ENCODE data around the gene FBXW8.
"Not testable (repeated sequence)": the region's sequence is repeated elsewhere in the genome, so short reads cannot be mapped to it uniquely, and the experiment has no call there.

The FBXW8 gene

GRCh38 chr12:117053597-117054201, 142.9 kb downstream of the FBXW8 start:
- DNase-seq (ENCODE audit: low read depth), result no peak

GRCh38 chr12:117054279-117054678, 143.5 kb downstream of the FBXW8 start:
- no peak for DNase-seq (ENCODE audit: low read depth)

GRCh38 chr12:117057626-117058025, 146.9 kb downstream of the FBXW8 start:
- not testable (repeated sequence) for DNase-seq (ENCODE audit: low read depth)

- DNase-seq (ENCODE audit: low read depth), result no peak
Observed at GRCh38 chr12:117058442-117059072, 147.8 kb downstream of the FBXW8 start.

GRCh38 chr12:117059156-117059555, 148.4 kb downstream of the FBXW8 start:
- no peak for DNase-seq (ENCODE audit: low read depth)

- no peak for DNase-seq (ENCODE audit: low read depth)
Observed at GRCh38 chr12:117060246-117060928, 149.6 kb downstream of the FBXW8 start.

GRCh38 chr12:117060929-117061305, 150.2 kb downstream of the FBXW8 start:
- no peak for DNase-seq (ENCODE audit: low read depth)

- no peak for DNase-seq (ENCODE audit: low read depth)
Observed at GRCh38 chr12:117061555-117062079, 150.9 kb downstream of the FBXW8 start.

GRCh38 chr12:117063162-117063911, 152.6 kb downstream of the FBXW8 start:
- peak; percentile 3 for DNase-seq (ENCODE audit: low read depth)

GRCh38 chr12:117064049-117064448, 153.3 kb downstream of the FBXW8 start:
- DNase-seq (ENCODE audit: low read depth), result no peak

- DNase-seq (ENCODE audit: low read depth), result no peak
Observed at GRCh38 chr12:117064596-117064995, 153.8 kb downstream of the FBXW8 start.

- DNase-seq (ENCODE audit: low read depth), result no peak
Observed at GRCh38 chr12:117067016-117067415, 156.3 kb downstream of the FBXW8 start.

GRCh38 chr12:117067638-117068037, 156.9 kb downstream of the FBXW8 start:
- no peak for DNase-seq (ENCODE audit: low read depth)

- DNase-seq (ENCODE audit: low read depth), result no peak
Observed at GRCh38 chr12:117068492-117068891, 157.7 kb downstream of the FBXW8 start.

- DNase-seq (ENCODE audit: low read depth), result no peak
Observed at GRCh38 chr12:117069101-117069797, 158.5 kb downstream of the FBXW8 start.

GRCh38 chr12:117069926-117070900, 159.5 kb downstream of the FBXW8 start:
- no peak for DNase-seq (ENCODE audit: low read depth)

GRCh38 chr12:117071009-117071408, 160.3 kb downstream of the FBXW8 start:
- DNase-seq (ENCODE audit: low read depth), result no peak

- DNase-seq (ENCODE audit: low read depth), result no peak
Observed at GRCh38 chr12:117072106-117072505, 161.4 kb downstream of the FBXW8 start.

- no peak for DNase-seq (ENCODE audit: low read depth)
Observed at GRCh38 chr12:117072736-117073490, 162.2 kb downstream of the FBXW8 start.

- no peak for DNase-seq (ENCODE audit: low read depth)
Observed at GRCh38 chr12:117073611-117074010, 162.9 kb downstream of the FBXW8 start.
